GM18861 (cell line): ENCODE data around the gene MEGF8.
A peak's percentile ranks its signal among the peaks of the same experiment; 100 is the strongest.

Source experiments
- ATAC-seq: cut with Tn5 transposase; IDR thresholded peaks from one replicate; pipeline ENCODE4 v1.9.1; 2021; ENCODE audit not compliant: unreplicated experiment

The MEGF8 gene

DNA sequence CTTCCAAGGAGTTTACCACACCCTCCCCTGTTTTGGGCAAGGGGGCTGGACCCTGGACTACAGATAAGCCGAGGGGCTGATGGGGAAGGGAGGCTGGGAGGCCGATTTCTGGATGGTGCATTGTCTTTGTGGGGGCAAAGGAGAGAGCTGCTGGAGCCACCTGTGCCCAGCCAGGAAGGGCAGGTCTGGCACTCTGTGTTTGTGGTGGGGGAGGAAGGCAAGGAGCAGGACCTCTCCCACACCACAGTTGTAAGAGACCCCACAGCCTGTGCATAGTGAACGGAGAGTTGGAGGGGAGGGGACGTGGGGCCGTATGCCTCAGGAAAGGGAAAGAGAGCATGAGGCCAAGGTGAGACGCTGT is 39.5 kb upstream of the MEGF8 start:
- no peak for ATAC-seq

DNA sequence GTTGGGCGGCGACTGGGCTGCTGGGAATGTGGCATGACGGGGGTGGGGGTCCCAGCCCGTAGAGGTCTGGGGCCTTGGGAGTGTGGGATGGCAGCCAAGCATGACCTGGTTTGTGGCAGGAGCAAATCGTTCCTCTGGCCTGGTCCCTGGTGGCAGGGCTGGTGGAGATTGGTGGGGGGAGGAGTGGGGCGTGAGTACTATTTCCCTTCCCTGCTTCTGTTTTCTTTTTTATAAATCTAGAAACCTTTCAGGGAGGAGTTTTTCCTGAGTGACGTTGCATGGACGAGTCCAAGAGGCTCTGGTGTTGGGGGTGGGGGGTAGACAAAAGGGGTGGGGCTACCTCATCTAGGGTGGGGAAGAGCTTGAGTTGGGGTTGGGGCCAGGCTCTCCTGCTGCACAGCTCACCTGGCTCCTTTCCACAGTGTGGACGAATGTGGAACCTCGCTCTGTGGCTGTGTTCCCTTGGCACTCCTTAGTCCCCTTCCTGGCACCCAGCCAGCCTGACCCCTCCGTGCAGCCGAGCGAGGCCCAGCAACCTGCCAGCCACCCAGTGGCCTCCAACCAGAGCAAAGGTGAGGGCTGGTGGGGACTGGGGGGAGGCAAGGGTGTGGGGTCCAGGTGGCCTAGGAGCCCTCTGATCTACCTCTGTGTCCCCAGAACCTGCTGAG is 39.0 kb upstream of the MEGF8 start:
- no peak for ATAC-seq

DNA sequence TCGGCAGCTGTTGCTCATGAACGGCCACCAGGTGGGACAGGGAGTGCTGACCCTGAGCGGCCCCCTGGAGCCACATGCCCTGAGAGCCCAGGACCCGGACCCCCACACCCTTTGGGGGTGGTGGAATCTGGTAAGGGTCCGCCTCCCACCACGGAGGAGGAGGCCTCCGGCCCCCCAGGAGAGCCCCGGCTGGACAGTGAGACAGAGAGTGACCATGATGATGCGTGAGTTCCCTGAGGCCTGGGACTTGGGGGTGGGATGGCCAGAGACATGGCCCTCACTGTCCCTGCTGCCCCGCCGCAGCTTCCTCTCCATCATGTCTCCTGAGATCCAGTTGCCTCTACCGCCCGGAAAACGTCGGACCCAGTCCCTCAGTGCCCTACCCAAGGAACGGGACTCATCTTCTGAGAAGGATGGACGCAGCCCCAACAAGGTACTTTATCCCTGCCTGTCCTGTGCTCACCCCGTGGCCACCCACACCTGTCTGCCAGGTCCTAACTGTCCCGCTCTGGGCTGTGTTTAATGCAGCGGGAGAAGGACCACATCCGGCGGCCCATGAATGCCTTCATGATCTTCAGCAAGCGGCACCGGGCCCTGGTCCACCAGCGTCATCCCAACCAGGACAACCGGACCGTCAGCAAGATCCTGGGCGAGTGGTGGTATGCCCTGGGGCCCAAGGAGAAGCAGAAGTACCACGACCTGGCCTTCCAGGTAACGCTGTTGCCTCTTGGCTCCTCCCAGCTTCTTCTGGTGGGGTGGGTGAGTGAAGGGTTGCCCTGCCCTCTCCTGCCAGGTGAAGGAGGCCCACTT is 38.2 kb upstream of the MEGF8 start:
- ATAC-seq = no peak

DNA sequence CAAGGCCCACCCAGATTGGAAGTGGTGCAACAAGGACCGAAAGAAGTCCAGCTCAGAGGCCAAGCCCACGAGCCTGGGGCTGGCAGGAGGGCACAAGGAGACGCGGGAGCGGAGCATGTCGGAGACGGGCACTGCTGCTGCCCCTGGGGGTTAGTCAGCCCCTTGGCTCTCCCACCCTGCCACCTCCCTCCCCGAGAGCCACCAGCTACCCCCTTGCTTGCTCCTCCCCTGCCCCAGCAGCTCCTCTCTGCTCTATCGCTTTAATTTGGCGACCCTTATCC is 37.7 kb upstream of the MEGF8 start:
- no peak for ATAC-seq

DNA sequence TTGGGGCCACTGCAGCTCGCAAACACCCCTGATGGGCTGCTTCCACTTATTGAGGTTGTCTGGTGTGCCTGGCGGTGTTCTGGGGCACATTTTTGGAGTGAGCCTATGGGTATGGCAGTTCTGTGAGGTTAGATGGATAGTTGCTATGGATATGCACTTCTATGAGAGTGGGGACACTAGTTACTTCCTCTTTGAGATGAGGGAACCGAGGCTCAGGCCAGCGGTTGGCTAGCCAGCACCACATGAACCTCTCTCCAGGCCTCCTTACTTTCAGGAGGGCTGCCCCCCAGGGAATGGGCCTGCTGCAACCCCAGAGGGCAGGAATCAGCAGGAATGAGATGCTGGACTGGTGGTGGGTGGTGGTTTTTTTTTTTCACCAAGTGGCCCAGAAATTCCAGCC is 37.0 kb upstream of the MEGF8 start:
- no peak for ATAC-seq

DNA sequence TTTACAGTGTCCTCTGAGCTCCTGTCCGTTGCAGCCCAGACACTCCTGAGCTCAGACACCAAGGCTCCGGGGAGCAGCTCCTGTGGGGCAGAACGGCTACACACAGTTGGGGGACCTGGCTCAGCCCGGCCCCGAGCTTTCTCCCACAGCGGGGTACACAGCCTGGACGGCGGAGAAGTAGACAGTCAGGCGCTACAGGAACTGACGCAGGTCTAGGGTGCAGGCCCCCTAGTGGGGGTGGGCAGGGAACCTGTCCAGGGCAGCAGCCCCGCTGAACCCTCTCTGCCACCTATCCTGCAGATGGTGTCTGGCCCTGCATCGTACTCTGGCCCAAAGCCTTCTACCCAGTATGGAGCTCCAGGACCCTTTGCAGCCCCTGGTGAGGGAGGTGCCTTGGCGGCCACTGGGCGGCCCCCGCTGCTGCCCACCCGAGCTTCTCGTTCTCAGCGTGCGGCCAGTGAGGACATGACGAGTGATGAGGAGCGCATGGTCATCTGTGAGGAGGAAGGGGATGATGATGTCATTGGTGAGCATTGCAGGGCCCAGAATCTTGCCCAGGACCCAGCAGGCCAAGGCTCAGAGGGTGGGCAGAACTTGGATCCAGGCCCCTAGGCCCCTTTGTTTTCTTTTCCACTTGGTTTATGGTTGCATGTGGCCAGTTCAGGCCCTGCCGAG is 36.4 kb upstream of the MEGF8 start:
- ATAC-seq = no peak

DNA sequence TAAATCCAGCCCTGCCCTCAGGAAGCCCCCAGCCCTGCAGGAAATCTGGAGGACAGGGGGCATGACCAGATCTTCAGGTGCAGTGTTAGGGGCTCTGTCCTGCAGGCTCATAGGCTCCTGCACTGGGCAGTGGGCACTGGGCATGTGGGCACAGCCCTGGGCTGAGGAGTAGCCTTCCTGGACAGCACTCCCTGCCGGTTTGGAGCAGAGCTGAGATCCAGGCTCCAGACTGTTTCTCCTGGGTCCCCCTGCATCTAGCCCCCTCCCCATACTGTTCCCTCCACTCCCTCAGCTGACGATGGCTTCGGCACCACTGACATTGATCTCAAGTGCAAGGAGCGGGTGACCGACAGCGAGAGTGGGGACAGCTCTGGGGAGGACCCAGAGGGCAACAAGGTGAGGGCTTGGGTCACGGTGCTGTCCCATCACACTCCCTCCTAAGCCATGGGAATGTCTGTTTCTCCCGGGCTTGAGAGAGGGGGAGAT is 35.8 kb upstream of the MEGF8 start:
- ATAC-seq = no peak

DNA sequence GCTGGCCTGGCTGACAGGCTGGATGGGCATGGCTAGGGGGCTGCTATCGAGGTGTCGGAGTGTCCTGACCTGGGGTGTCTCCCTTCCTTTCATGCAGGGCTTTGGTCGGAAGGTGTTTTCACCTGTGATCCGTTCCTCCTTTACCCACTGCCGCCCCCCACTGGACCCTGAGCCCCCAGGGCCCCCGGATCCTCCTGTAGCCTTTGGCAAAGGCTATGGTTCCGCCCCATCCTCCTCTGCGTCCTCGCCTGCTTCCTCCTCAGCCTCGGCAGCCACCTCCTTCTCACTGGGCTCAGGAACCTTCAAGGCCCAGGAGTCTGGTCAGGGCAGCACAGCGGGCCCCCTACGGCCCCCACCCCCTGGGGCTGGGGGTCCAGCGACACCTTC is 35.3 kb upstream of the MEGF8 start:
- no peak for ATAC-seq

DNA sequence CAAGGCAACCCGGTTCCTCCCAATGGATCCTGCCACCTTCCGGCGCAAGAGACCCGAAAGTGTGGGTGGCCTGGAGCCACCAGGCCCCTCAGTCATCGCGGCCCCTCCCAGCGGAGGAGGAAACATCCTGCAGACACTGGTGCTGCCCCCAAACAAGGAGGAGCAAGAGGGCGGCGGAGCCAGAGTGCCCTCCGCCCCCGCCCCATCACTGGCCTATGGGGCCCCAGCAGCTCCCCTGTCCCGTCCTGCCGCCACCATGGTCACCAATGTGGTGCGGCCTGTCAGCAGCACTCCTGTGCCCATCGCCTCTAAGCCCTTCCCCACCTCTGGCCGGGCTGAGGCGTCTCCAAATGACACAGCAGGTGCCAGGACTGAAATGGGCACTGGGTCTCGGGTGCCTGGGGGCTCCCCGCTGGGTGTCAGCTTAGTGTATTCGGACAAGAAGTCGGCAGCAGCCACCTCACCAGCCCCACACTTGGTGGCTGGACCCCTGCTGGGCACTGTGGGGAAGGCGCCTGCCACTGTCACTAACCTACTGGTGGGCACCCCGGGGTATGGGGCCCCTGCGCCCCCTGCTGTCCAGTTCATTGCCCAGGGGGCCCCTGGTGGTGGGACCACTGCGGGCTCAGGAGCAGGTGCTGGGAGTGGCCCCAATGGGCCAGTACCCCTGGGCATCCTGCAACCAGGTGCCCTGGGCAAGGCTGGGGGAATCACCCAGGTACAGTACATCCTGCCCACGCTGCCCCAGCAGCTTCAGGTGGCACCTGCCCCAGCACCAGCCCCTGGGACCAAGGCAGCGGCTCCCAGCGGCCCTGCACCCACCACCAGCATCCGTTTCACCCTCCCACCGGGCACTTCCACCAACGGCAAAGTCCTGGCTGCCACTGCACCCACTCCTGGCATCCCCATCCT is 34.7 kb upstream of the MEGF8 start:
- ATAC-seq = no peak

DNA sequence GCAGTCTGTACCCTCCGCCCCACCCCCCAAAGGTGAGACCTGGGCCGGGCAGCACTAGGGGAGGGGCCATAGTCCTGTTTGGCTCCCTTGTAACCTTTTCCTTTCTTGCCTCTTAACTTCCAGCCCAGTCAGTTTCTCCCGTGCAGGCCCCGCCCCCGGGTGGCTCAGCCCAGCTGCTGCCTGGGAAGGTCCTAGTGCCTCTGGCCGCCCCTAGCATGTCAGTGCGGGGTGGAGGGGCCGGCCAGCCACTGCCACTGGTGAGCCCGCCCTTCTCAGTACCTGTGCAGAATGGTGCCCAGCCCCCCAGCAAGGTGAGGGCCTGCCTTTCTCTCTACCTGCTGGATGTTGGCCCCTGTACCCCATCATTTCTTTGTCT is 34.0 kb upstream of the MEGF8 start:
- no peak for ATAC-seq

DNA sequence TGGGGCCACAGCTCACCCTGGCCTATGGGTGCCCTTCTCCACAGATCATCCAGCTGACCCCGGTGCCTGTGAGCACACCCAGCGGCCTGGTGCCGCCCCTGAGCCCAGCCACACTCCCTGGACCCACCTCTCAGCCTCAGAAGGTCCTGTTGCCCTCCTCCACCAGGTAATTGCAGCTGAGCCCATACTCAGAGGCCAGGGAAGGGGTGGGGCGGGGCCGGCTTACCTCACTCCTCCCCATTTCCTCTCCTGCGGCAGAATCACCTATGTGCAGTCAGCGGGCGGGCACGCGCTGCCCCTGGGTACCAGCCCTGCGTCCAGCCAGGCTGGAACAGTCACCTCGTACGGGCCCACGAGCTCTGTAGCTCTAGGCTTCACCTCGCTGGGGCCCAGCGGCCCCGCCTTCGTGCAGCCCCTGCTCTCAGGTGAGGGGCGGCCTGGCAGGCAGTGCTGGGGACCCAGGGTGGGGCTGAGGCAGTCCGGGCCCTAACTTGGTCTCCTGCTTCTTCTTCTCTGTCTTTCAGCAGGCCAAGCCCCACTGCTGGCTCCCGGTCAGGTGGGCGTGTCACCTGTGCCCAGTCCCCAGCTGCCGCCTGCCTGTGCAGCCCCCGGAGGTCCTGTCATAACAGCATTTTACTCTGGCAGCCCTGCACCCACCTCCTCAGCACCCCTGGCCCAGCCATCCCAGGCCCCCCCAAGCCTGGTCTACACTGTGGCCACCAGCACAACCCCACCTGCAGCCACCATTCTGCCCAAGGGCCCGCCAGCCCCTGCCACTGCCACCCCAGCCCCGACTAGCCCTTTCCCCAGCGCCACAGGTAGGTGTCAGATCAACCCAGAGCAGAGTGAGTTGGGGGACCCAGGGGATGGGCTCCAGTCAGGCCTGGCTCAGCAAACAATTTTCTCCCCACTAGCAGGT is 33.1 kb upstream of the MEGF8 start:
- no peak for ATAC-seq

DNA sequence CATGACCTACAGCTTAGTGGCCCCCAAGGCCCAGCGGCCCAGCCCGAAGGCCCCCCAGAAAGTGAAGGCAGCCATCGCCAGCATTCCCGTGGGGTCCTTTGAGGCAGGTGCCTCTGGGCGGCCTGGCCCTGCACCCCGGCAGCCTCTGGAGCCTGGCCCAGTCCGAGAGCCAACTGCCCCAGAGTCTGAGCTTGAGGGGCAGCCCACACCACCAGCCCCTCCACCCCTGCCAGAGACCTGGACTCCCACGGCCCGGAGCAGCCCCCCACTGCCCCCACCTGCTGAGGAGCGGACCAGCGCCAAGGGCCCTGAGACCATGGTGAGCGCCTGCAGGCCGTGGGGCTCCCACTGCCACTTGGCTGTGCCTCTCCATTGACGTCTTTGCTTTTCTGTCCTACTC is 32.5 kb upstream of the MEGF8 start:
- no peak for ATAC-seq

DNA sequence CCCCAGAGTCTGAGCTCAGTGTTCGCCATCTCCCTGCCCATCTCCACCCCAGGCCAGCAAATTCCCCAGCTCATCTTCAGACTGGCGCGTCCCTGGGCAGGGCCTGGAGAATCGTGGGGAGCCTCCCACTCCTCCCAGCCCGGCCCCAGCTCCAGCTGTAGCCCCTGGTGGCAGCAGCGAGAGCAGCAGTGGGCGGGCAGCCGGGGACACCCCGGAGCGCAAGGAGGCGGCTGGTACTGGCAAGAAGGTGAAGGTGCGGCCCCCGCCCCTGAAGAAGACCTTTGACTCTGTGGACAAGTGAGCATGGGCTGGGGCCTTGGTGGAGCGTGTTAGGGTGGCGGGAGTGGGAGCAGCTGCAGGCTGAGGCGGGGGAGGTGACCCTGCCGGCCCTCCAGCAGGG is 31.9 kb upstream of the MEGF8 start:
- ATAC-seq = no peak

DNA sequence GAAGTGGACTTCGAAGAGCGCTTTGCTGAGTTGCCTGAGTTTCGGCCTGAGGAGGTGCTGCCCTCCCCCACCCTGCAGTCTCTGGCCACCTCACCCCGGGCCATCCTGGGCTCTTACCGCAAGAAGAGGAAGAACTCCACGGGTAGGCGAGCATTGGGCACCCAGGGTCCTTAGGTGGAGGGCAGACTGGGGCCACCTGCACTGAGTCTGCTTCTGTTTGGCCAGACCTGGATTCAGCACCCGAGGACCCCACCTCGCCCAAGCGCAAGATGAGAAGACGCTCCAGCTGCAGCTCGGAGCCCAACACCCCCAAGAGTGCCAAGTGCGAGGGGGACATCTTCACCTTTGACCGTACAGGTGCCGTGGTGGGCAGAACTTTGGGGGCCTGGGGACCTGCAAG is 31.5 kb upstream of the MEGF8 start:
- ATAC-seq = no peak

DNA sequence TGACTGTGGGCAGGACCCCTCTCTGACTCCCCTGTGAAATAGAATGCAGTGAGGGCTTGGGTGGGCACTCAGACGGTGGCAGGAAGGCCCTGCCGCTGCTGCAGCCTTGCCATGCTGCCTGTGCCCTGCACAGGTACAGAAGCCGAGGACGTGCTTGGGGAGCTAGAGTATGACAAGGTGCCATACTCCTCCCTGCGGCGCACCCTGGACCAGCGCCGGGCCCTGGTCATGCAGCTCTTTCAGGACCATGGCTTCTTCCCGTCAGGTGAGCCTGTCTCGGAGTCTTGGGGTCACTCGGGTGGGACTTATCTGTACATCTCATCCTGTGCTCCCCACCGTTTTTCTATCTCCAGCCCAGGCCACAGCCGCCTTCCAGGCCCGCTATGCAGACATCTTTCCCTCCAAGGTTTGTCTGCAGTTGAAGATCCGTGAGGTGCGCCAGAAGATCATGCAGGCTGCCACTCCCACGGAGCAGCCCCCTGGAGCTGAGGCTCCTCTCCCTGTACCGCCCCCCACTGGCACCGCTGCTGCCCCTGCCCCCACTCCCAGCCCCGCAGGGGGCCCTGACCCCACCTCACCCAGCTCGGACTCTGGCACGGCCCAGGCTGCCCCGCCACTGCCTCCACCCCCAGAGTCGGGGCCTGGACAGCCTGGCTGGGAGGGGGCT is 30.8 kb upstream of the MEGF8 start:
- no peak for ATAC-seq

DNA sequence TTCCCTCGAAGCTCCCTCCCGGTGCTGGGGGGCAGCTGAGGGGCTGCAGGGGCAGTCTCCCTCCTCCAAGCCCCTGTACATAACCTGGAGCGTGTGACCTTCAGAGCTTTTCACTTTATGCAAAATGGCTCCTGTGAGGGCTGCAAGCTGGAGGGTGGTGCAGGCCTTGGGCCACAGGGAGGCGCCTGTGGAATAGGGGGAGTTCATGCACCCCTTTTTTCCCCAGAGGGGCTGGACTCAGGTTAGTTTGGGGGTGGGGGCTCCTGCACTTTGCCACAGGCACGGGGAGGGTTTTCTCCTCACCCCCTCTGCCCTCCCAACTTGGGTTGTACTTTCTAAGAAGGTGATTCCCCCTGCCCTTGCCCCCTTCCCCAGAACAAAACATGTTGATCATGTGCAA is 30.1 kb upstream of the MEGF8 start:
- ATAC-seq = no peak

DNA sequence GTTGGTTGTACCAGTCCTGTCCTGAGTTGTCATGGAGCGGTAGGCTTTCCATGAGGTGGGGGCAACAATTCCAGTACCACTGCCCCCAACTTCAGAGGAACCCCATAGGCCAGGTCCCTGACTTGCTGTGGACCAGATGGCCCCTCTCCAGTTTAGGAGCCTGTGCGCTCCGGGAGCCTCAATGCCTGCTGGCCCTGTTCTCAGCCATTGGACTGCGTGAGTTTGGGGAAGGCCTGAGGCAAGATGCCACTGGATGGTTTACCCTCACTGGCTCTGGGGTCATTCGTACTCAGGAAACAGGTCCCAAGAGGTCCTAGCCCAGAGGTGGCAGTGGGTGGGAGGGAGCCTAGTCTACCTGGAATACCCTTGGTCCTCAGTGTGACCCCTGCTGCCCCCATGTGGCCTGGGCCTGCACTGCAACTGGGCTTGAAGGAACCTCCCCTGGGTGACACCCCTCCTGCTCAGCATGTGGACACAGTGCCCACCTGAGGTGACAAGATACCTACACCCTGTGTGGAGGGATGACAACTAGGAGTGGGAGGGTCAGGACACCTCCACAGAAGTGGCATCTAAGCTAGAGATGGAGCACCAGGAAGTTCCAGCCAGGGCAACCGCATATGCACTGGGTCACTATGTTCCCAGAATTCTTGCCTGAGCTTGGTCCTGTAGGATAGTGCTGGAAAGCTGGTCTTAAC is 29.5 kb upstream of the MEGF8 start:
- peak; percentile 42 for ATAC-seq

DNA sequence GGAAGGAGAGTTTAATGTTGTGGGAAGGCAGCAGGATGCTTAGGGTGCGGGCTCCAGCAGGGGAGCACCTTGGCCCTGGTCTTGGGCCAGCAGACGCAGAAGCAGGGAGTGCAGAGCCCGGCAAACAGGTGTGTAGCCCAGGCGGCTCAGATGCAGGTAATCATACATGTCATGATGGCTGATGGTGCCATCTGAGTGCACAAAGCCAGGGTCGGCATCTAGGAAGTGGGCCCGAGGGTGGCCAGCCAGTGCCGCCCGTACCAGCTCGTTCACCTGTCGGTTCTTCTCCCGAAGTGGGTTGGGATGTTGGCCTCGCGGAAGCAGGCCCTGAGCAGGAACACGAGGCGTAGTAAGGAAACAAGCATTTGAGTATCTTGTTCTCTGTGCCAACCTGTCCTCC is 28.4 kb upstream of the MEGF8 start:
- no peak for ATAC-seq

DNA sequence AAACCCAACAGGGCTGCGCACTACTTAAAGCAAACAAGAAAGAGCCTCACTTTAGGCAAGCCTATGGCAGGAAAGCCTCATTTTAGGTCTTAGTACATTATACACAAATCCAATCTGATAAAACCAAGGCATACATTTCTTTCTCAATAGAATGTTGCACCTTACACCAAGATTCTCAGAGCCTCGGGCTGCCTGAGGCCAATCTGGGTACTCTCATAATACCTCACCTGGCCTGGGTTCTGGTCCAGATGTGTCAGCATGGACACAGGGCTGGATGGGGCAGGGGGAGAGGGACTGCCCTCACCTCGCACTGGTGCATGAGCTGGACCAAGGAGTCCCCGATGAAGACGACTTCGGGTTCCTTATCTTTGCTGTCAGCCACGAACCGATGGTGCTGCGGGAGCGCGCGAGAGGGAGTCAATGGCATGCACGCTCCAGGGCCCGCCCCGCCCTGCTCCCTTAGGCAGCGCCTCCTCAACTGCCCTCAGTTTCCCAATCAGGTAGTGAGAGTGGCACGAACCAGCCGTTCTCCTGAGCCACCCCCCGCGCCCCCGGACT is 23.7 kb upstream of the MEGF8 start, which contains the start of gene PRR19:
Gene PRR19 (plus strand): TSS at position 487 of the 558 bp plus-strand sequence. CDS start 7,453 bp downstream, outside the sequence.
- no peak for ATAC-seq
